Measurements from ENCODE around the gene TMEM132C. TPM values are rescaled to one million over a fixed set of nuclear protein-coding genes. Genes with fewer than 3 reads are reported as not detected.

Gene TMEM132C
- polyA plus RNA-seq, 2 of the 4 experiments (the other 2 are of a cell fraction) = not detected

- no peak for TF ChIP-seq HOXB5 (CRISPR knock-in tag; IDR thresholded peaks at IDR 0.05)
- no peak for TF ChIP-seq SREBF2 (IDR thresholded peaks at IDR 0.05)
- TF ChIP-seq PBX3 (IDR thresholded peaks at IDR 0.05) = no peak
- no peak for TF ChIP-seq CEBPB (IDR thresholded peaks at IDR 0.05)
- TF ChIP-seq HDAC2 (IDR thresholded peaks at IDR 0.05) = no peak
- TF ChIP-seq MAX (IDR thresholded peaks at IDR 0.05) = no peak
- no peak for TF ChIP-seq FOSL2 (IDR thresholded peaks at IDR 0.05)
- no peak for TF ChIP-seq FOSL2 (CRISPR knock-in tag; IDR thresholded peaks at IDR 0.05)
- Histone ChIP-seq H3K9me3 (no peaks in the 10 kb centered on the region), H3K4me1 (no peaks in the 10 kb centered on the region), H3K4me3 (no peak overlapping the region), H3K27ac (no peak overlapping the region), H3K4me2 (no peak overlapping the region)
- ATAC-seq (no peak), FAIRE-seq (no peak), DNase-seq (ENCODE audit: low read depth in 1 of 2, low spot score in 1 of 2) (no peak)
- 0% methylated on average over 2 of the region's 2 CpGs for WGBS (ENCODE audit: missing lambda C conversion rate)
- ChIA-PET CTCF (interaction anchor here (1.1 kb wide), 1 partner anchor 48 kb away, joined by 3 read pairs; no protein-coding TSS in a partner anchor), POLR2A (no interaction called here)
Observed at GRCh38 chr12:128307791-128308190, 40.8 kb downstream of the TMEM132C start.

- H3K4me2 ChIP-seq = no peak overlapping the region
- no peak for ATAC-seq
- H3K9me3 ChIP-seq = no peaks in the 10 kb centered on the region
- no peak overlapping the region for H3K27ac ChIP-seq
- H3K4me3 ChIP-seq = no peak overlapping the region
- no peak for TF ChIP-seq MYC (IDR thresholded peaks at IDR 0.05; ENCODE audit: borderline replicate concordance, low read length)
- TF ChIP-seq USF2 (IDR thresholded peaks at IDR 0.05) = no peak
- no peak for TF ChIP-seq BCL3 (IDR thresholded peaks at IDR 0.05)
- no peak for TF ChIP-seq RNF2 (IDR thresholded peaks at IDR 0.05; ENCODE audit: borderline replicate concordance, low read depth)
- no peak for TF ChIP-seq HOXB13 (CRISPR knock-in tag; IDR thresholded peaks at IDR 0.05; ENCODE audit: low read depth)
- TF ChIP-seq ZSCAN20 (CRISPR knock-in tag; IDR thresholded peaks at IDR 0.05) = no peak
- no peak for TF ChIP-seq CTCF (IDR thresholded peaks at IDR 0.05)
- TF ChIP-seq CBX2 (IDR thresholded peaks at IDR 0.05; ENCODE audit: borderline replicate concordance, low read depth) = no peak
- TF ChIP-seq NFE2L2 (conservative IDR thresholded peaks at IDR 0.05; ENCODE audit: low read length) = no peak
- TF ChIP-seq CBX8 (IDR thresholded peaks at IDR 0.05) = no peak
- no peak for TF ChIP-seq ESRRA (IDR thresholded peaks at IDR 0.05; ENCODE audit: borderline replicate concordance, low read length)
- TF ChIP-seq FOSL2 (IDR thresholded peaks at IDR 0.05) = no peak
- no peak for TF ChIP-seq FOSL2 (CRISPR knock-in tag; IDR thresholded peaks at IDR 0.05)
- TF ChIP-seq RCOR1 (IDR thresholded peaks at IDR 0.05; ENCODE audit: low read depth, low read length) = no peak
- TF ChIP-seq ELK1 (IDR thresholded peaks at IDR 0.05; ENCODE audit: low read depth, low read length) = no peak
- CTCF ChIA-PET = no interaction called here
- no peak for DNase-seq (ENCODE audit: low read depth in 1 of 2, low spot score in 1 of 2)
- POLR2A ChIA-PET = no interaction called here
- no peaks in the 10 kb centered on the region for H3K4me1 ChIP-seq
- FAIRE-seq = no peak
- WGBS (ENCODE audit: missing lambda C conversion rate) = 3% methylated on average over 2 of the region's 2 CpGs
Observed at GRCh38 chr12:128312661-128313060, 45.7 kb downstream of the TMEM132C start.
